ENCODE results near the gene OSM. TPM values are rescaled to one million over a fixed set of nuclear protein-coding genes. Genes with fewer than 3 reads are reported as not detected.

OSM gene
- total and polyA plus RNA-seq, 2 donors (not counting 3 experiments of a cell fraction or from before 2014, with no cell fraction given), result not detected

DNA sequence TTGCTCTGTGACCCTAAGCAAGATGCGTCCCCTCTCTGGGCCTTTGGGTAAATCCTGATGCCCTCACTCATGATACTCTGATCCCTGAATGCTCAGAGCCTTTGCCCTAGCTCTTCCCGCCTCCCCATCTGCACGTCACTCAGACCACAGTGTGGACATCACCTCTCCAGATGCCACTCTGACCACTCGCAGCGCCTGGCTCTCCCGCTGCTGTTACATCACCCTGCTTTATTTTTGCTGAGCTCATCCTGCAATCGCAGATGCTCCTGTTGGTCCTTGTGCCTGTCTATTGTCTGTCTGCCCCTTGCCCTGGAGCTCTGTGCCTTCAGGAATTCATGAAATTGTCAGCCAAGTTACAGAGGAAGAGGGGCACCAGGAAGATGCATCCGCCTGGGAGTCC, 5.5 kb downstream of the OSM start:
- Histone ChIP-seq H2AFZ (ENCODE audit: low read depth, low read length) (no peak overlapping the region), H3K9ac (replicated peaks; ENCODE audit: extremely low read depth, insufficient read depth, low read length) (no peak overlapping the region), H3K4me1 (ENCODE audit: control insufficient read depth, extremely low read depth, insufficient read depth, low read length) (peaks cover 8% of the 10 kb centered on the region), H3K27me3 (ENCODE audit: control insufficient read depth in 2 of 2, insufficient read depth in 2 of 2, low read length in 2 of 2) (no peaks in the 10 kb centered on the region), H3K9me1 (replicated peaks; ENCODE audit: control insufficient read depth, extremely low read depth, insufficient read depth, low read length) (no peaks in the 10 kb centered on the region), H3K36me3 (ENCODE audit: control insufficient read depth in 2 of 2, extremely low read depth in 1 of 2, insufficient read depth in 2 of 2, low read length in 2 of 2) (no peaks in the 10 kb centered on the region), H4K20me1 (replicated peaks; ENCODE audit: control insufficient read depth, extremely low read depth, insufficient read depth, low read length) (no peaks in the 10 kb centered on the region), H3K79me2 (ENCODE audit: control insufficient read depth, insufficient read depth, low read length) (no peaks in the 10 kb centered on the region), H3K9me3 (replicated peaks; ENCODE audit: control insufficient read depth, insufficient read depth, low read length) (no peaks in the 10 kb centered on the region), H3K4me3 (replicated peaks in 1 of 3; ENCODE audit: insufficient read depth in 1 of 3, low read depth in 1 of 3, low read length in 3 of 3) (no peak overlapping the region), H3K27ac (ENCODE audit: insufficient read depth, low read depth, low read length) (no peak overlapping the region), H3K4me2 (ENCODE audit: insufficient read depth, low read length) (no peak overlapping the region)
- dilution Hi-C loops (cut with MboI; ENCODE audit: extremely low pct_ligation_motif_present, low sequenced_read_pairs) (no loop called here), intact Hi-C loops (cut with micrococcal nuclease) (no loop called here)
- POLR2A ChIA-PET, result no interaction called here
- TF ChIP-seq, protein P1, sequence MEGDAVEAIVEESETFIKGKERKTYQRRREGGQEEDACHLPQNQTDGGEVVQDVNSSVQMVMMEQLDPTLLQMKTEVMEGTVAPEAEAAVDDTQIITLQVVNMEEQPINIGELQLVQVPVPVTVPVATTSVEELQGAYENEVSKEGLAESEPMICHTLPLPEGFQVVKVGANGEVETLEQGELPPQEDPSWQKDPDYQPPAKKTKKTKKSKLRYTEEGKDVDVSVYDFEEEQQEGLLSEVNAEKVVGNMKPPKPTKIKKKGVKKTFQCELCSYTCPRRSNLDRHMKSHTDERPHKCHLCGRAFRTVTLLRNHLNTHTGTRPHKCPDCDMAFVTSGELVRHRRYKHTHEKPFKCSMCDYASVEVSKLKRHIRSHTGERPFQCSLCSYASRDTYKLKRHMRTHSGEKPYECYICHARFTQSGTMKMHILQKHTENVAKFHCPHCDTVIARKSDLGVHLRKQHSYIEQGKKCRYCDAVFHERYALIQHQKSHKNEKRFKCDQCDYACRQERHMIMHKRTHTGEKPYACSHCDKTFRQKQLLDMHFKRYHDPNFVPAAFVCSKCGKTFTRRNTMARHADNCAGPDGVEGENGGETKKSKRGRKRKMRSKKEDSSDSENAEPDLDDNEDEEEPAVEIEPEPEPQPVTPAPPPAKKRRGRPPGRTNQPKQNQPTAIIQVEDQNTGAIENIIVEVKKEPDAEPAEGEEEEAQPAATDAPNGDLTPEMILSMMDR (IDR thresholded peaks at IDR 0.05; ENCODE audit: extremely low read depth in 1 of 2, insufficient read depth in 1 of 2, low read depth in 1 of 2, low read length in 2 of 2), result no peak
- TF ChIP-seq GATA2 (IDR thresholded peaks at IDR 0.05; ENCODE audit: insufficient read depth, insufficient read length, low read depth, low read length), result no peak
- TF ChIP-seq, protein P2, sequence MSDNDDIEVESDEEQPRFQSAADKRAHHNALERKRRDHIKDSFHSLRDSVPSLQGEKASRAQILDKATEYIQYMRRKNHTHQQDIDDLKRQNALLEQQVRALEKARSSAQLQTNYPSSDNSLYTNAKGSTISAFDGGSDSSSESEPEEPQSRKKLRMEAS (IDR thresholded peaks at IDR 0.05; ENCODE audit: insufficient read depth, insufficient read length), result no peak
- no peak for TF ChIP-seq POLR2AphosphoS5 (IDR thresholded peaks at IDR 0.05; ENCODE audit: insufficient read depth, low read depth, low read length)
- TF ChIP-seq MYC (IDR thresholded peaks at IDR 0.05; ENCODE audit: low read depth, low read length), result no peak
- TF ChIP-seq EZH2 (IDR thresholded peaks at IDR 0.05; ENCODE audit: borderline replicate concordance, low read depth, low read length, severe bottlenecking), result no peak
- no peak for TF ChIP-seq JUN (IDR thresholded peaks at IDR 0.05; ENCODE audit: borderline replicate concordance, insufficient read depth, insufficient read length, low read depth)
- TF ChIP-seq FOS (IDR thresholded peaks at IDR 0.05; ENCODE audit: borderline replicate concordance, insufficient read depth, low read length), result no peak
- TF ChIP-seq POLR2A (IDR thresholded peaks at IDR 0.05; ENCODE audit: low read depth, low read length), result no peak
- no TSS peak for BruUV-seq (replicated peaks)
- DNase-seq (ENCODE audit: low read depth, low spot score) (no peak), FAIRE-seq (no peak)
- CTCF ChIA-PET, result interaction anchor here (0.5 to 3.7 kb wide), 9 partner anchors 9 to 130 kb away, joined by 3 to 56 read pairs (median 4); partner anchors contain the start of genes RNF215 and TBC1D10A

All from endothelial cell of umbilical vein (primary cell).